22Rv1 (cell line): Measurements from ENCODE around the gene PLAC1.

ENCODE experiments used
- H3K27ac ChIP-seq: fragments of 450-650 bp; 2 replicates; pipeline ENCODE4 v1.5.1; 2017
- CTCF ChIP-seq: fragments of 450-650 bp; IDR thresholded peaks from 2 replicates; pipeline ENCODE4 v1.5.1; 2017; ENCODE audit warnings: mild to moderate bottlenecking
- ZFX ChIP-seq: fragments of 450-650 bp; IDR thresholded peaks from 2 replicates; pipeline ENCODE4 v1.6.1; 2017; ENCODE audit warnings: antibody characterized with exemption, borderline replicate concordance

PLAC1 gene

GRCh38 chrX:134658760-134659023 lies 421 bp upstream of the PLAC1 start:
- no peak overlapping the region for H3K27ac ChIP-seq
- no peak for TF ChIP-seq CTCF
- no peak for TF ChIP-seq ZFX

- no peak overlapping the region for H3K27ac ChIP-seq
- TF ChIP-seq ZFX, result no peak
- no peak for TF ChIP-seq CTCF
Measured at GRCh38 chrX:134654398-134655012, 3.8 kb downstream of the PLAC1 start.

DNA sequence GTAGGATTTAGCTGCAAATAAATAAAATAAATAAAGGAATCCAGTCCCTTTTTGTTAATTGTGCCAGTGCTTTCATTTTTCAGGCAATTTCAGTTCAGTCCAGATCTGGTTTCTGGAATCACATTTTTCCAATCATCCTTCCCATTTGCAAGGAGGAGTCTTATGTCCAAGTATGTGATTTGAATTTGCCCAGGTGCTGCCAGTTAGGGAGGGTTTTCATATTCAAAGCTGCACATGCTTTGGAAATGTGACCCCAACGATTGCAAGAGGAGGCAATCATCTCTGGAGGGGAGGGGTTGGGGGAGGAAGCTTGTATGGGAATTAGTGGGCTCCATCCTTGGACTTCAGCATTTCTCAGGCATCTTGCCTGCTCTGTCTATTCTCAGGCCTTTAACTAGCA lies 4.4 kb downstream of the PLAC1 start:
- no peak overlapping the region for H3K27ac ChIP-seq
- TF ChIP-seq CTCF (no peak), ZFX (no peak)

DNA sequence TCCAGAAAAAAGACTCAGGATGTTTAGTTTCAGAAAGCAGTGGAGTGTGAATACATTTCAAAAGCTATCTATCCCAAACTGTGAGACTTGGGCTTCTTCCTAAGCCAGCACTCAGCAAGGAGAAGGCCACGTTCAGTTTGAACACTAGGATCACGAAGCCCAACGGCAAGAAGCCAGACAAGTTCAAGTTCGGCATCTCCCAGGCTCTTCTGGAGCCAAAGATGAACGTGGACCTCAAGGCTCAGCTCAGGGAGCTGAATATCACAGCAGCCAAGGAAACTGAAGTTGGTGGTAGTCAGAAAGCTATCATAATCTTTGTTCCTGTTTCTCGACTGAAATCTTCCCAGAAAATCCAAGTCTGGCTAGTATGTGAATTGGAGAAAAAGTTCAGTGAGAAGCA lies 7.6 kb downstream of the PLAC1 start:
- no peak for TF ChIP-seq CTCF
- TF ChIP-seq ZFX, result no peak
- H3K27ac ChIP-seq, result no peak overlapping the region

GRCh38 chrX:134649770-134650169 lies 8.5 kb downstream of the PLAC1 start:
- no peak for TF ChIP-seq ZFX
- no peak for TF ChIP-seq CTCF
- no peak overlapping the region for H3K27ac ChIP-seq

DNA sequence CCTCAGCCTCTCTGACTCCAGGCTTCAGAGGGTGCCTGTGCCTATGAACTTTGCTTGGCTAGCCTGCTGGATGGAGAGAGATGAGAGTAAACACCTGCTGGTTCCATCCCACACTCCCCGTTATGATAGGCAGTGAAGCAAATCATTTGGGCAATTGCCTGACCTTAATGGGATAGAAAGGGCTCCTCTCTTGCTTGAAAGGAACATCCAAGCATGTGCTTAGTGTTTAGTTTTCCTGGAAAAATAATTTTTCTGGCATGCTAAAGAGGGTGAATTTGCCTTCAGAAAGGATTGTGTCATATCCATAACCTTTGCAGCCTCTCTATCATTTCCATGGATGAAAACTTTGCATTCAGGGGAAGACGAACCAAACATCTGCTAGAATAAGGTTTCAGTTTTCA lies 10.8 kb downstream of the PLAC1 start:
- no peak overlapping the region for H3K27ac ChIP-seq
- TF ChIP-seq CTCF, result no peak
- no peak for TF ChIP-seq ZFX

DNA sequence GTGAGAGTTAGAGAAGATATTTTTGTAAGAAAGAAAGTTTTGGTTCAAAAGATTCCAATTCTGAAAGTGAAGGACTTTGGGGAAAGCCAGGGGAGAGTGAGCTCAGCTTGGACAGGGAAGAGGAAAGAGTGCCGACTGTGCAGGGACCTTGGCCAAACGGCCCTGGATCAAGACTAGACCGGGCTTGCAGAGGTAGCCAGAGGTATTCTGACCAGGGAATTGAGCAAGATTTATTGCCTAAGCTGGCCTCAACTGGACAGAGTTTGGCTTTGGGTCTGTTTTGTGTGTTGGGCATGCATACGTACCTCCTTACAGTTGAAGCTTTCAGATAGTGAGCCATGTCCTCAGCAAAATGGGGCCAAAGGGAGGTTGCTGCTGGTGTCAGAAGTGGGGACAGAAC lies 11.6 kb downstream of the PLAC1 start:
- no peak for TF ChIP-seq CTCF
- TF ChIP-seq ZFX, result no peak
- H3K27ac ChIP-seq, result no peak overlapping the region
